Epithelial cell of alveolus of lung (primary cell): Measurements from ENCODE around the gene CYP2W1. TPM values are rescaled to one million over a fixed set of nuclear protein-coding genes. Genes with fewer than 3 reads are reported as not detected.

Experiments used
- total RNA-seq: library from RNA; depleted of rRNA; stranded (reverse); fragments of >200 nt; gene quantifications from 2 replicates; pipeline ENCODE4 v1.2.1, GENCODE V29; 2015

CYP2W1 gene, protein sequence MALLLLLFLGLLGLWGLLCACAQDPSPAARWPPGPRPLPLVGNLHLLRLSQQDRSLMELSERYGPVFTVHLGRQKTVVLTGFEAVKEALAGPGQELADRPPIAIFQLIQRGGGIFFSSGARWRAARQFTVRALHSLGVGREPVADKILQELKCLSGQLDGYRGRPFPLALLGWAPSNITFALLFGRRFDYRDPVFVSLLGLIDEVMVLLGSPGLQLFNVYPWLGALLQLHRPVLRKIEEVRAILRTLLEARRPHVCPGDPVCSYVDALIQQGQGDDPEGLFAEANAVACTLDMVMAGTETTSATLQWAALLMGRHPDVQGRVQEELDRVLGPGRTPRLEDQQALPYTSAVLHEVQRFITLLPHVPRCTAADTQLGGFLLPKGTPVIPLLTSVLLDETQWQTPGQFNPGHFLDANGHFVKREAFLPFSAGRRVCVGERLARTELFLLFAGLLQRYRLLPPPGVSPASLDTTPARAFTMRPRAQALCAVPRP
- total RNA-seq, result not detected in 2 replicates

DNA sequence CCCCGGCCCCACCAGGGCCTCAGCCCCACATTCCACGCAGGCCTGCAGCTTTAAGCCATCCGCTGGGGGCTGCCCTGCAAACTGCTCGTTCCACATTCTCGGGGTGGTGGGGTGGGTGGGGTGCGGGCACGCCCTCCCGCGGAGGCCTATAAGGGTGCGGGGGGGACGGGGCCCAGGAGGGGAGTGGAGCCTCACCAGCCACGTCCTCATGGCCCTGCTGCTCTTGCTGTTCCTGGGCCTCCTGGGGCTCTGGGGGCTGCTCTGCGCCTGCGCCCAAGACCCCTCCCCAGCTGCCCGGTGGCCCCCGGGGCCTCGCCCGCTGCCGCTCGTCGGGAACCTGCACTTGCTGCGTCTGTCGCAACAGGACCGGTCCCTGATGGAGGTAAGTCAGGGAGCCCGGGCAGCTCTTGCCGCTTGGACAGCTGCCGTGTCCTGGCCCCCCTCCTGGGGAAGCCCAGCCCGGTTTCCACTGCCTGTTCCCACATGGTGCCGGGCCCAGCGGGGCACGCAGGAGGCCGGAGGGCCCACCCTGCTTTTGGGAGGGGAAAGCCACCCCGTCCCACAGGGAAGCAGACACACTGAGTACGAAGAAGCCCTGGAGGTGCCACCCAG is at the start of gene CYP2W1:
CYP2W1 (plus strand) TSS at position 178 of the 612 bp plus-strand sequence; CDS start at position 209, 31 bp downstream.

GRCh38 chr7:954330-955238 is 28.4 kb upstream of the CYP2W1 start, which contains the start of gene ADAP1:
ADAP1 (minus strand) TSS chr7:954680; CDS start chr7:954477, 203 bp downstream.

DNA sequence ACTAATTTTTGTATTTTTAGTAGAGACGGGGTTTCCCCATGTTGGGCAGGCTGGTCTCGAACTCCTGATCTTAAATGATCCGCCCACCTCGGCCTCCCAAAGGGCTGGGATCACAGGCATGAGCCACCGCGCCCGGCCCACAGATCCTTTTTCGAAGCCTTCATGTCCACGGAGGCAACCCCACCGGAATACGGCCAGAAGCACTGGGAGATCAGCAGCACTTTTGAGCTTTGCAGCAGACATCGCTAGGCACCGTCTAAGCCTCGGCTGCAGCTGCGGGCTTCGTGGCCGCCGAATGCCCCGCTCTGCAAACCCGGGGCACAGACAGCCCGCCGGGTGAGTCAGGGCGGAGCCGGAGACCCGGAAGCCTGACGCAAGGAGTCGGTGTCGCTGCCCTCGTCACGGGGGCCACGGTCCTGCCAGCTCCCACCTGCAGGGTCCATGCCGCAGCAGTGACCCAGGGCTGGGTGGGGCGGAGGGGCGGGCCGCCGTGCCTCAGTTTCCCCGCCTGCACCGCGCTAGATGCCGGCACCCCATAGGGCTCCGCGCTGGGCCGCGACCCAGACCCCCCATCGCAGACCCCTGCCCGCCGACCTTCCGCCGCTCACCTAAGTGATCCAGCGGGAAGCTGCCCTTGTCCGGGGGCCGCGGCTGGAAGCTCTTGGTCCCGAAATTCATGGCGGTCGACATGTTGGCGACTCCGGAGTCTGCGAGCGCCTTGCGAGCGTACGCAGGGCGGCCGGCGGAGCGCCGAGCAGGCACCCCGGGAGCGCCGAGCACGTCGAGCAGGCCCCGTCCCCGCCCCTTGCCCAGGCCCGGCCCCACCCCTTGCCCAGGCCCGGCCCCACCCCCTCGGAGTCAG is 7.9 kb upstream of the CYP2W1 start, which contains the start of gene COX19:
COX19 (minus strand) TSS at position 730 of the 862 bp plus-strand sequence; CDS start at position 690, 40 bp downstream.

Other genes starting within 250 kb of the CYP2W1 start
- 50.9 and 88.8 TPM in 2 replicates for gene SUN1, start 150.7 kb upstream of the CYP2W1 start, total RNA-seq
- gene GET4, start 106.6 kb upstream of the CYP2W1 start, total RNA-seq, result 20.4 and 22.2 TPM in 2 replicates
- gene ADAP1, start 28.5 kb upstream of the CYP2W1 start, total RNA-seq, result 1.7 and 14.8 TPM in 2 replicates
- 4.0 and 6.2 TPM in 2 replicates for gene COX19, start 7.6 kb upstream of the CYP2W1 start, total RNA-seq
- 1.2 and 3.7 TPM in 2 replicates for gene GPR146, start 61.4 kb downstream of the CYP2W1 start, total RNA-seq
- gene GPER1, start 104.9 kb downstream of the CYP2W1 start, total RNA-seq, result 0.78 and 1.4 TPM in 2 replicates
- gene ZFAND2A, start 177.0 kb downstream of the CYP2W1 start, total RNA-seq, result 25.5 and 26.2 TPM in 2 replicates
- gene UNCX, start 249.7 kb downstream of the CYP2W1 start, total RNA-seq, result not detected in 2 replicates